ENCODE measurements around the gene NUDT15. TPM values are rescaled to one million over a fixed set of nuclear protein-coding genes. Genes with fewer than 3 reads are reported as not detected.
A peak's percentile ranks its signal among the peaks of the same experiment; 100 is the strongest.
"Not testable (repeated sequence)": the region's sequence is repeated elsewhere in the genome, so short reads cannot be mapped to it uniquely, and the experiment has no call there.

NUDT15 gene
- total RNA-seq, 1 experiment from 2014 or later: 28.8 TPM

DNA sequence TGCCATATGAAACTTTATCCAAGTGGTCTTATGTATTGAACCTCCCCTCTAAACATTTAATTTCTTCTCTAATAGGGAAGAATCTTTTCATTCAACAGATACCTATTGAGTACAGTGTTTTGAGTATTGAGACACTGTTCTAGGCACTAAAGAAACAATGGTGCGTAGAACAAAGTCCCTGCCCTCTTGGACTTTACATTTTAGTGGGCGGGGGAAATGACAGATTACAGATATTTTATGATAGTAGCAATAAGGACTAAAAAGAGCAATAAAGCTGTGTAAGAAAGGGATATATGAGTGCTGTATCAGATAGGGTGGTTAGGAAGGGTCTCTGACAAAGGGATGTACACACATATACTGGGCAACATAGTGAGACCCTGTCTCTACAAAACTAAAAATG is 5.4 kb downstream of the NUDT15 start:
- DNase-seq (ENCODE audit: low read depth): no peak

DNA sequence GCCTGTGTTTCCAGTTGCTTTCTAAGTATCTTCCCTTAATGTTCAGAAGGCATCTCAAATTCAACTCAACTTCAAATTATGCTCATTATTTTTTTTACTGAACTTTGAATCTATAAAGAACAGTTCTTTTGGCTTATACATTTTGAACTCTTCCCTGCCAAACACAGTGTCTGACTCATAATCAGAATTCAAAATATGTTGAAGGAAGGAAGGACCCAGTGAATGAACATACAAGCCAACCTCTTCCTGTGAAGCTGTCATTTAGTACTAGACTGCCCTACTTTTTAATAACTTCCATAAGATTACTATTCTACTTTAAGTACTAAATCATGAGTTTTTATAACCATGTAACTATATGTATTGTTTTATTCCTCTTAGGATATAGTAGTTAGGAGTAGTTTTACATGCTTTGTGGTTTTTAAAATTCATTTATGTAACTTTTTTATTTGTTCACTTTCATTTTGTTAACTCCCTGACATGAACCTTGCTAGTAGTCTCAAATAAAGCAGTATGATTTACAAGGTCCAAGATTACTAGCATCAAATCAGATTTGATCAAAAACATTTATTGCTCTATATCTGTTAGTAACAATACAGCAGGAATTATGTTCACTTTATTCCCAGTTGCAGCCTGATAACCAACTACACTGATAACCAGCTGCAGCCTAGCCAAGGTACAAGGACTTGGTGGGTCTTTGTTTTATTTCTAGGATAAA is 6.4 kb downstream of the NUDT15 start:
- DNase-seq (ENCODE audit: low read depth): no peak

DNA sequence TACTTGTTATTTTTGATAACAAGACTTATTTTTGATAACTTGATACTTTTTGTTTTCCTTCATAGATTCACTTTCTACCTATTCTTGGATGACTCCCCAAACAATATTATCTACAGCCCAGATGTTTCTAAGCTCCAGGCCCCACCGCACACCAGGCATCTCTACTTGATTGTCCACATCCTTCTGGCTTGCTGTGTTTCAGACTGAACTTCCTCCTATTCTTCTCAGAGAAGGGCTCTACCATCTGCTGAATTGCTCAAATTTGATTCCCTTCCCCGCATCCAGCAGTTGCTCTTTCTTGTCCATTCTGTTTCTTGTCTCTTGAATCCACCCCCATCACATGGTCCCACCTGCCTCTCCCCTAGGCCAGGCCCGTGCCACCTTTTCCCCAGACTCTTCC is 13.0 kb downstream of the NUDT15 start:
- DNase-seq (ENCODE audit: low read depth): no peak

DNA sequence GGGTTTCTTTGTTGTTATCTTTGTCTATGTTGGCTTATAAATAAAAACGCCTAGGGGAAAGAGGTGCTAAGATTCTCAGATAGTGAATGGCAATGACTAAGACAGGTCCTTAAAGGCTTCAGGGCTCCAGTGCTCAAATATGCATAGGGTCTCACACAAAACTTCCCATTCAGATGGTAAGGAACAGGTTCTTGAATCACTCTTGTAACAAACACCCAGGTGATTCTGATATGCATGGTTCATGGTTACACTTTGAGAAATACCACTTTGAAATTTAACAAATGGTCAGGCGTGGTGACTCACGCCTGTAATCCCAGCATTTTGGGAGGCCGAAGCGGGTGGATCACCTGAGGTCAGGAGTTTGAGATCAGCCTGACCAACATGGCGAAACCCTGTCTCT is 17.1 kb downstream of the NUDT15 start:
- DNase-seq (ENCODE audit: low read depth): no peak

DNA sequence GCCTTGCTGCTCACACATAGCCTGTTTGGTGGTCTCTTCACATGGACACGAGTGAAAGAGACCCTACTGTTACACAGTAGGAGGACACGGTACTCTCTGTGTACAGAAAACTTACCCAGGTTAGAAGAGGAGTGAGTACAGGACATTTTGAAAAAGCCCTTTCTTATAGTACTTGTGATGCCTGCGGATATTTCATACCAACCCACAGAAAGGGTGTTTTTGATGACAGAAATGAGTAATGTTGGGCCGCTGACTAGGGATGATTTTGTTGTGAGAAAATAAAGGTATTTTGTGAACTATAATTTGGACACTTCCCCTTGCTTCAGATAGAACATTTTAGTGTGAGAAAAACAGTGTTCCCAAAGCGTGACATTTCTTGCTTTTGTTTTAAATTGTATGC is 18.2 kb downstream of the NUDT15 start:
- DNase-seq (ENCODE audit: low read depth): no peak

DNA sequence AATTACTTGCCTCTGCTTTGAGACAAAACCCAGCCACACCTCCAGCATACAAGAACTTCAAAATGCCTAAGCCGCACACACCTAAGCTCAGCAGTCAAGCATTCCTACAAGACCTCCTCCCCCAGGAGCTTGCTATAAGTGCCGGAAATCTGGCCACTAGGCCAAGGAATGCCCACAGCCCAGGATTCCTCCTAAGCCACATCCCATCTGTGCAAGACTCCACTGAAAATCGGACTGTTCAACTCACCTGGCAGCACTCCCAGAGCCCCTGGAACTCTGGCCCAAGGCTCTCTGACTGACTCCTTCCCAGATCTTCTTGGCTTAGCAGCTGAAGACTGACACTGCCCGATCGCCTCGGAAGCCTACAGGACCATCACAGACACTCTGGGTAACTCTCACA is 21.0 kb downstream of the NUDT15 start:
- DNase-seq (ENCODE audit: low read depth): not testable (repeated sequence)

DNA sequence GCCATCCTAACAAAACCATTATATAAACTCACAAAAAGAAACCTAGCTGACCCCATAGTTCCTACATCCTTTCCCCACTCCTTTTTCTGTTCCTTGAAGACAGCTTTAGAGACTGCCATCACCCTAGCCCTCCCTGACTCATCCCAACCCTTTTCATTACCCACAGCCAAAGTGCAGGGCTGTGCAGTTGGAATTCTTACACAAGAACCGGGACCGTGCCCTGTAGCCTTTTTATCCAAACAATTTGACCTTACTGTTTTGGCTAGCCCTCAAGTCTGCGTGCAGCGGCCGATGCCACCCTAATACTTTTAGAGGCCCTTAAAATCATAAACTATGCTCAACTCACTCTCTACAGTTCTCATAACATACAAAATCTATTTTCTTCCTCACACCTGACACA is 22.4 kb downstream of the NUDT15 start:
- not testable (repeated sequence) for DNase-seq (ENCODE audit: low read depth)

DNA sequence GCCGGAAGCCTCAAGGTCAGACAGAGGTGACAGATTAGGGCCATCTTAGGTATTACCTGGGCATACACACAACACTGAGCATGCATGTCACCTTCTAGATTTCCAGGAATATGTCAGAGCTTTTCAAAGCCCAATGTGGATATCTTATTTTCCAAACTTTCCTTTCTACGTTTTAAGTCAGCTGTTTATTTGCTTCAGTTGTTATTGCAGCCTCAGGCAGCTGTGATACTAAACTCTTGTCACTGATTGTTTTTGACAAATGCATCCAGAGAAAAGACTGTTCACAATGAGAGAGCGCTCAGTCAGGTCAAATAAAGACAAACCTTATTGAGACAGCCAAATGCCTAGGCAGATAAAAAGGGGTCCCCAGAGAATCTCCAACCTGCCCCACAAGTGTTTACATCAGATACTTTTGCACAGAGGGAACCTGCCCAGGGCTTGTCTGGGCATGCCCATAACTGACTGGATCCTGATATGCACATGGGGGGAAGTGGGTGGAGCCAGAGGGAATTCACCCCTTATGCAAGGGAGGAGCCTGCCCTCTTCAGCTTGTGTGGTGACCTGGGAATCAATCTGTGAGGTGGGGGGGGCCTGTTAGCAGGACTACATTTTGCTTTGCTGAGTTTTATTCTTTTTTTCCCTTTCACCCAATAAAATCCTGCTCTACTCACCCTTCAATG is 28.9 kb downstream of the NUDT15 start:
- DNase-seq (ENCODE audit: low read depth): no peak

DNA sequence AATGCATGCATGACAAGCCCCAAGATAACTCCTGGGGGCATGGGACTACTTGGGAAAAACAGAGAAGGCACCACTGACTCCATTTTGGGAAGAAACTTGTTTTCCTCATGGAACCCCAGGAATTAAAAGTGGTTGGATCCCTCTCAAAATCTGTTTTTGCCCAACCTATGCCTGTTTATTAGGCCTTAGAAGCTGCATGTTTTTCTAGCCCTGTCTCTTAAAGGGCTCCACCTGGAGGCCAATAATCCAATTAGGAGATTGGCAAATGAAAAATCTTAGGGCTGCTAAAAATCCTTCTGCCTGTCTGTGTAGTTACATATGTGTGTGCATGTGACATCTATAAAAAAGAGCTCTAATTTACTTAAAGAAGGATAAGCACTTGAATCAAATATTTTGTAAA is 30.5 kb downstream of the NUDT15 start:
- DNase-seq (ENCODE audit: low read depth): no peak

DNA sequence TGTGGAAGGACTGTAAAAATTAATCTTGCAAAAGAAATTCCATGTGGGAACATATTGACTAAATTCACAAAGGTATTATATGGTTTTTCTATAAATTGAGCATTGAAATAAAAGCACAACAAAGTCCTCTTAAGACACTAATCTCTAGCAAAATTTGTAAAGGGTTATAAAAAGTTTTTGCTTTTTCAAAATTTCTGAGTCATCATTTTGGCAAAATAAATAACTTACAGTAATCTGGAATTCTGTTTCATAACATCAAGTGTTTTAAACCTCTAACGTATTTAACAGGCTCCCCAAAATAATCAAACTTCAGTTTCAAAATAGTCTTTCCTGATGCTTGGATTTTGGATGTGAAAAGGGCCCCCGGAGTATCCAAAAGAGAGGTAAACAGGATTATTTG is 31.4 kb downstream of the NUDT15 start:
- DNase-seq (ENCODE audit: low read depth): no peak

DNA sequence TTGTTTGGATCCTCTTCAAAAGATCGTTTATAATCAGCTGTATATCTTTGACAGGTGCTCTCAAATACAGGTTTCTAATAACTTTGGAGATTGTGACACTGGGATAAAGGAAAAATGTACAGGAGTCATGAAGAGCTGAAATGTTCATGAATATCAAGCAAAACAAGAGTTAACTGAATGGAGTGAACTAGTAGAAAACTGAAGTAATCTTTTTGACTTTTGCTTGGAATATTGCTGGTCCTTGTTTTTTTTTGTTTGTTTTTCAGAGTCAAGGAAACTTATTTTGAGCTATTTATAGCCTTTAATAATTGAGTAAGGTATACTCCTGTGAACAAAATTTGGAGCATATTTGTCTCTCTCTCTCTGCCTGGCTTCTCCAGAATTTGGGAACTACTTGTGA is 32.0 kb downstream of the NUDT15 start:
- DNase-seq (ENCODE audit: low read depth): no peak

DNA sequence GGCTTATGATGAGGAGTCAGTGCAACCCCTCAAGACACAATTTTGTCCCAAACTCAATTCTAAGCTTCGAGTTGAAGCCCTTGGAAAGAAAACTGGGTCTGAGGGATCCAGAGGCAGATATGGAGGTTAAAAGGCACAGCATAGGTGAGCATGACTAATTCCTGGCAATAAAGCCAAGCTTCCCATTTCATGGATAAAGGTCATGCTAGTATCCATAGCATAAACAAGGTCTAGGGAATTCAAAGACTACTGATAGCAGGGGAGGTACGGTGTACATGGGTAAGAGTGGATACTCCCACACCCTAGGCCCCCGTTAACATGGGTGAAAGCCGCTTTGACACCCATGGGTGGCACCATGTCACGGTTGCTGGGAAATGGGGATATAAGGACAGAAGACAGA is 33.4 kb downstream of the NUDT15 start:
- DNase-seq (ENCODE audit: low read depth): no peak

DNA sequence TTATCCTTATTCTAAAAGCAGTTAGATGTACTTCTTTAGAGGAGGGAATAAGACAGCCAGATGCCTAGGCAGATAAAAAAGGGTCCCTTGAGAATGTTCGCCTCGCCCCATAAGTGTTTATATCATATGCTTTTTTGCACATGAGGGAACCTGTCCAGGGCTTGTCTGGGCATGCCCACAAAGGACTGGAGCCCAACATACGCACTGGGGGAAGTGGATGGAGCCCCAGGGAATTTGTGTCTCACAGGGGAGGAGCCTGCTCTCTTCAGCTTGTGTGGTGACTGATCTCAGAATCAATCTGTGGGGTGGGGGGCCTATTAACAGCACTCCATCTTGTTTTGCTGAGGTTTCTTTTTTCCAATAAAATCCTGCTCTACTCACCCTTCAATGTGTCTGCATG is 34.8 kb downstream of the NUDT15 start:
- no peak for DNase-seq (ENCODE audit: low read depth)

DNA sequence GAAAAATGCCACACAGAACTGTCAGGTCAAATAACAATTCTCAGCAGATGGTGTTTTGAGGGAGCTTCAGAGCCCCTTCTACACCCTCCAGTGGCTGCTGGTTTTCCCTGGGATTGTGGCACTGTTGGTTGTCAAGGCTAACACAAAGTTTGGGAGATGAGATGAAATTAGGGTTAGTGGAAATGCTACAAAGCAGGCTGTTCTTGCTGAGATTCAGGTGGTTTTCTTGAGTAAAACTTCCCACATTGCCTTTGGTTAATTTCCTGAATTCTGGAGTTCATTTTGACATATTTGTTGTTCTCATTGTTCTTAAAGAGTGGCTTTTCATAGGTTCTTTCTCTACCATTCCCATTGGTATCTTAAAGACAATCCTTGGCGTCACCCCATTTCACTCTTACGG is 35.3 kb downstream of the NUDT15 start:
- DNase-seq (ENCODE audit: low read depth): no peak

DNA sequence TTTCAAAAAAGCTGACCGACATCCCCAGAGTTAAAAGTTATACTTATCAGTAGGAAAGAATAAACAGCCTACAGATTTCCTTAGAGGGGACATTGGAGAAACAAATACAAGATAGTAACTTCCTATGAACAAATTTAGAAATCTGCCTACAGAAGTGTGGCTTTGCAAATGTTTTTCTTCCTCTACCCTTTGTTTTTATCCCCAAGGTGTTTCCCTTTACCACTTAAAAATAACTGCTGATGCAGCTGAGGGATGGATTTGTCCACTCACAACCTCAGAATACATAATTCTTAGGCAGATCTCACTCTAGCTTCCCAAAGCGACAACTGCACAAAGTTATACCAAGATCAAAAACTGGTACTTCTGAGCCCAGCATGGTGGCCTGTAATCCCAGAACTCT is 36.5 kb downstream of the NUDT15 start:
- DNase-seq (ENCODE audit: low read depth): no peak

DNA sequence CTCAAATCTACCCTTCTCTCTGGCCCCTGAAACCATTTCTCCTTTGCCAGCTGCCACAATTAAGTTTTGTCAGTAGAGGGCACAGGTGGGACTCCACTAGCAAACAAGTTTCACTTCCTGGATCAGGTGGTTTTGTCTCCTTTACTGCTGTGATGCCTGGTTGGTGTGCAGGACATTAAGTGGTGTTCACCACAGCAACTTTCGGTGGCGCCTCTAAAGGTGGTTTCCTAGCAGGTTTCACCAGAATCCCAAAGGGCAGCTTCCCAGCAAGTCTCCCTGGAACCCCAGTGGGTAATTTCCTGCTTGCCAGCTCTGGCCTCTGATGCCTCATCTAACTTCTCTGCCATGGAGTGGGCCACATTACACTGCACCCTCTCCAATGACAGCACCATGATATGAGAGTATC is 40.7 kb downstream of the NUDT15 start:
- DNase-seq (ENCODE audit: low read depth): no peak

DNA sequence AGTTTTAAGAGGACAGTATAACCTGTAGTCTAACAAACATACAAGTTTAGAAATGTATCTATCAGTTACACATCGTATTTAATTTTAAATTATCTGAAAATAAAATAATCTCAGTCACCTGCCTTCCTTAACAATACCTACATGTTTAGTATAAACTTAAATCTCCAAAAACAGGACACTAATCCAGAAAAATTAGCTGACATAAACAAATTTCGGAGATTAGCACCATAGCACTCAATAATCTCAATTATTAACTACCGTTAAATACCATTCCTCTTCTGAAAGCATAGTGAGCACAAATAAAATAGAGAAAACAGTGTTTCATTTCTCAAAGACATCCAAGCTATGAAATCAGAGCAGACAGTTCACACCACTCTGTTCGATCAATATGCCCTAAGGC is 44.2 kb downstream of the NUDT15 start:
- no peak for DNase-seq (ENCODE audit: low read depth)

DNA sequence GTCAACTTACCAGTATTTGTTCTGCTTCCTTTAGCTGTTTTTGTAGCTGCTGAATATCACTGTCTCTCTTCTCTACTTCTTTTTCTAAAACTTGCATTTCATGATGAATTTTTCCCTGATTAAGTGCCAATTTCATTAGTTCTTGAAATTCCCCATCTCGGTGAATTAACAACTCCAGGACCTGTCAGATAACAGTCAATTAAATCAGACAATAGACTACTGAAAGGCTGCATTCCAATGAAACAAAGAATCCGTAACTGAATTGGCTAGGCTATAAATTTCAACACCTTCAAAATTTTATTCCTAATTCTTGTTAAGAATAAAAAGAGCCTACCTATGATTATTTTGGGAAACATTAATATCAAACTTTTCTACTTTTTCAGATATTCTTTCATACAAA is 48.7 kb downstream of the NUDT15 start:
- no peak for DNase-seq (ENCODE audit: low read depth)

DNA sequence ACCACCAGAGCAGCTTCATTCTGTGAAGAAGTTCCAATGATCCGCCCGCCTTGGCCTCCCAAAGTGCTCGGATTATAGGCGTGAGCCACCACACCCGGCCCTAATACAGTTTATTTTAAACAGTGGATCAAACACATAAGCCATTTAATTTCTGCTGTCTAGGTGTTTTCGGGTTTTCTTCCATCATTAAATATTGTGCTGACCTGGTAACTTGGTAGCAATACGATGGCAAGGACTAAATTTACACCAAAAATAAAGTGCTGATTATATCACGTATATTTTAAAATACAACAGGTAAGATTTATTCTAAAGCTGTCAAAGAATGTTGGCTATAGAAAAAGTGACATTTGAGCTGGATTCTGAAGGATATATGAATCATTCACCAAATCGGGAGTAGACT is 56.1 kb downstream of the NUDT15 start:
- no peak for DNase-seq (ENCODE audit: low read depth)

DNA sequence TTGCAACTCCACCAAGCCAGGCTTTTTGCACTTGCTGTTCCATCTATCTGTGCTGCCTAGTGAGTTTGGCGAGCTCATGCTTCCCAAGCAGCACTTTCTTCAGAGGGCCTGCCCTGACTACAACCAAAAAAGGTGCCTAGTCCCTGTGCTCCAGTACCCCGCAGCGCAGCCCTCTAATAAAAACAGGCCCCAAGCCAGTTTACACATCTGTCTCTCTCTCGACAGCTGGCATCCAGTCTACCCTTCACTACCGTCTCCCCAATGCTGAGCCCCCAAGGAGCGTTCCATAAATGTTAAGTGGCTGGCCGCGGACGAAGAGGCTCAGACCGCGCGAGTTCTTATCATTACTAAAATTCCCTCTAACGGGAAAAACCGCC is 56.9 kb downstream of the NUDT15 start:
- DNase-seq (ENCODE audit: low read depth): peak; percentile 3

DNA sequence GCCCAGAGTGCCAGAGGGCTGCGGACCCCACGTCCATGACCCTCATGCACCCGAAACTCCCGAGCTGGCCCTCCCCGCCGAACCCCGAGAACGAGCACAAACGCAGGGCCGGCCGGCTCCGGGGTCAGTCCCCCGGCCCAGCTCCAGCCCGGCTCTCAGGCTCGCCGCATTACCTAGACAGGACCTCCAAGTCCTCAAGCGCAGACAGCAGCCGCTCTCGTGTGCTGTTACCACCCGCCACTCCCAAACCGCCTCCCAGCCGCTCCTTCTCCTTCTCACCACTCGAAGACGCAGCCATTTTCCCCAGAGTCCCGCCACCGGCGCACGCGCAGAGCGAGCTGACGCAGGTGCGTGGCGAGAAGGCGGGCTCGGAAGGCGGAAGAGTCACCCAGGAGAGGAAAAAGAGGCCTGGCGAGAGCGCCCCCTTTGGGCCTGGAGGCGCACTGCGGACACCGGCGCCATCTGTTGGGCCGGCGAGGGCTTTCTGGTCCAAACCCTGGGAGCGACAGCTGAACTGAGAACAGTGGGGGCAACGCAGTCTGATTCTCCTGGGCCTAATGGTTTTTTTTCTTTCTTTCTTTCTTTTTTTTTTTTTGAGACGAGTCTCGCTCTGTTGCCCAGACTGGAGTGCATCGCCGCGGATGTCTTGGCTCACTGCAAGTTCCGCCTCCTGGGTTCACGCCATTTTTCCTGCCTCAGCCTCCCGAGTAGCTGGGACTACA is 57.4 kb downstream of the NUDT15 start, which contains the start of gene MED4:
Gene MED4 (minus strand): TSS at position 324 of the 722 bp plus-strand sequence. CDS start 26 bp downstream, at position 298.
- peak; percentile 88 for DNase-seq (ENCODE audit: low read depth)

DNA sequence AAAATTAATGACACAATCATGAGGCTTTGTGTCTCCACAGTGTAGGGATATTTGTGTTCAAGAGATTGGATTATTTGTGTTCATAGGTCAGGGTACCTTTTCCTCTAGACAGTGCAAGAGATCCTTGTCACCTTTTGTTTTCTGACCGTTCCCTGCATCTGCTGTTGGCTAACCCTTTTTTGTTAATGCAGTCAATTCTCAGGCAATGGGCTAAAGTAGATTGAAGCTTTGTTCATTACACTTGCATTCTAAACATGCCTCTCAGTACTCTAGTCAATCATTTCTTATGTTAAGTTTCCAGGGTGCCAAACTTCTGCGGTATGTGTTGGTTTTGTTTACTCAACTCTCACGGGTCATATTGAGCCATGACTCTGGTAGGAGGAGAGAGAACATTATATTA is 59.1 kb downstream of the NUDT15 start:
- no peak for DNase-seq (ENCODE audit: low read depth)

All from RPMI7951 (cell line).